HL-60 (cell line): Measurements from ENCODE around the gene PLXNB2.

Experiments used
- POLR2AphosphoS5 ChIP-seq: IDR thresholded peaks from 2 replicates; pipeline ENCODE4 v1.6.1; 2012; ENCODE audit warnings: low read depth
- SPI1 ChIP-seq: IDR thresholded peaks from 2 replicates; pipeline ENCODE4 v1.6.1; 2012; ENCODE audit warnings: low read depth, mild to moderate bottlenecking, borderline replicate concordance
- TF ChIP-seq, protein P1 (sequence below): IDR thresholded peaks from one replicate; pipeline ENCODE4 v1.5.1; 2011; ENCODE audit warnings: low read length, control low read depth, inconsistent platforms; ENCODE audit not compliant: insufficient read depth

DNA sequence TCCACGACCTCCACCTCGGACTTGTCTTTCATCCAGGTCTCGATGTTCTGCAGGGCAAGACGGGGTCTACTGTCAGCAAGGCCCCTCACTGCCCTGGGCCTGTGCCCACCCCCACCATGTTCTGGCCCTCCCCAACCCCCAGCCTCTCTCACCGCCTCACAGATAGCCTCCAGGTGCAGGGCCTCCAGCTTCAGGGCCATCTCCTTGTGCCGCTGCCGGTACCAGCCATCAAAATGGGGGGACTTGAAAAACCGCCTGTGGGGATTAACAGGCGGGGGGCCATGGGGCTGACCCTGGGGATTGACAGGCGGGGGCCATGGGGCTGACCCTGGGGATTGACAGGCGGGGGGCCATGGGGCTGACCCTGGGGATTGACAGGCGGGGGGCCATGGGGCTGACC lies 4.9 kb upstream of the PLXNB2 start:
- TF ChIP-seq, protein P1, sequence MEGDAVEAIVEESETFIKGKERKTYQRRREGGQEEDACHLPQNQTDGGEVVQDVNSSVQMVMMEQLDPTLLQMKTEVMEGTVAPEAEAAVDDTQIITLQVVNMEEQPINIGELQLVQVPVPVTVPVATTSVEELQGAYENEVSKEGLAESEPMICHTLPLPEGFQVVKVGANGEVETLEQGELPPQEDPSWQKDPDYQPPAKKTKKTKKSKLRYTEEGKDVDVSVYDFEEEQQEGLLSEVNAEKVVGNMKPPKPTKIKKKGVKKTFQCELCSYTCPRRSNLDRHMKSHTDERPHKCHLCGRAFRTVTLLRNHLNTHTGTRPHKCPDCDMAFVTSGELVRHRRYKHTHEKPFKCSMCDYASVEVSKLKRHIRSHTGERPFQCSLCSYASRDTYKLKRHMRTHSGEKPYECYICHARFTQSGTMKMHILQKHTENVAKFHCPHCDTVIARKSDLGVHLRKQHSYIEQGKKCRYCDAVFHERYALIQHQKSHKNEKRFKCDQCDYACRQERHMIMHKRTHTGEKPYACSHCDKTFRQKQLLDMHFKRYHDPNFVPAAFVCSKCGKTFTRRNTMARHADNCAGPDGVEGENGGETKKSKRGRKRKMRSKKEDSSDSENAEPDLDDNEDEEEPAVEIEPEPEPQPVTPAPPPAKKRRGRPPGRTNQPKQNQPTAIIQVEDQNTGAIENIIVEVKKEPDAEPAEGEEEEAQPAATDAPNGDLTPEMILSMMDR: no peak
- TF ChIP-seq POLR2AphosphoS5: no peak
- TF ChIP-seq SPI1: no peak
